HG03025 (cell line): ENCODE measurements around the gene MEIS3.
"Not testable (repeated sequence)": the region's sequence is repeated elsewhere in the genome, so short reads cannot be mapped to it uniquely, and the experiment has no call there.

Experiments used
- ATAC-seq: cut with Tn5 transposase; IDR thresholded peaks from one replicate; pipeline ENCODE4 v1.9.1; 2021; ENCODE audit warnings: mild to moderate bottlenecking, moderate library complexity; ENCODE audit not compliant: unreplicated experiment, low FRiP score

MEIS3 gene

DNA sequence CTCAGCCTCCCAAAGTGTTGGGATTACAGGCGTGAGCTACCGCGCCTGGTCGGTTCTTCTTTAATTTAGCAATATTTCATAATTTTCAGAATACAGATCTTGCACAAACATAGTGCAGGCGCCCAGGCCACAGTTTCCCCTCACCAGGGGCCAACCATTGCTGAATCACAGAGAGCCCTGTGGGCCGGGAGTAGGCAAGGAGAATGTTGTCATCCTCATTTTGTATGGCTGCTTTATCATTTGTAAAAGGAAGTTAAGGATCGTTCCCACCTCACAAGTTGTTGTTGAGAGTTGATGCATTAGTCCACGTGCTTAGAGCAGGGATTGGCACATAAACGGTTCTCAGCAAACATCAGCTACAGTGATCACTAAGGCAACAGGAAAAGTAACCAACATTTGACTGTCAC is 30.2 kb downstream of the MEIS3 start:
- no peak for ATAC-seq

DNA sequence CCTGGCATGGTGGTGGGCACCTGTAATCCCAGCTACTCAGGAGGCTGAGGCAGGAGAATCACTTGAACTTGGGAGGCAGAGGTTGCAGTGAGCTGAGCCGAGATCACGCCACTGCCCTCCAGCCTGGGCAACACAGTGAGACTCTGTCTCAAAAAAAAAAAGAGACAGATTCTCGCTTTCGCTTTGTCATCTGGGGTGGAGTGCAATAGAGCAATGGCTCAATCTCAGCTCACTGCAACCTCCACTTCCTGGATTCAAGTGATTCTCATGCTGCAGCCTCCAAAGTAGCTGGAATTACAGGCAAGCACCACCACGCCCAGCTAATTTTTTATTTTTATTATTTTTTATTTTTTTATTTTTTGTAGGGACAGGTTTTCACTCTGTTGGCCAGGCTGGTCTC is 30.6 kb downstream of the MEIS3 start:
- ATAC-seq, result not testable (repeated sequence)

DNA sequence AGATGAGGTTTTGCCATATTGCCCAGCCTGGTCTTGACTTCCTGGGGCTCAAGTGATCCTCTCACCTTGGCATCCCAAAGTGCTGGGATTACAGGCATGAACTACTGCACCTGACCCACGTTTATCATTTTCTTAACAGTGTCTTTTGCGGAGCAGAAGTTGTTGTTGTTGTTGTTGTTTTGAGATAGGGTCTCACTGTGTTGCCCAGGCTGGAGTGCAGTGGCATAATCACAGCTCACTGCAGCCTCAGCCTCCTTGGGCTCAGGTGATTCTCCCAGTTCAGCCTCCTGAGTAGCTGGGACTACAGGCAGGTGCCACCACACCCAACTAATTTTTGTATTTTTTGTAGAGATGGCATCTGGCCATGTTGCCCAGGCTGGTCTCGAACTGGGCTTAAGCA is 31.7 kb downstream of the MEIS3 start:
- ATAC-seq, result not testable (repeated sequence)

DNA sequence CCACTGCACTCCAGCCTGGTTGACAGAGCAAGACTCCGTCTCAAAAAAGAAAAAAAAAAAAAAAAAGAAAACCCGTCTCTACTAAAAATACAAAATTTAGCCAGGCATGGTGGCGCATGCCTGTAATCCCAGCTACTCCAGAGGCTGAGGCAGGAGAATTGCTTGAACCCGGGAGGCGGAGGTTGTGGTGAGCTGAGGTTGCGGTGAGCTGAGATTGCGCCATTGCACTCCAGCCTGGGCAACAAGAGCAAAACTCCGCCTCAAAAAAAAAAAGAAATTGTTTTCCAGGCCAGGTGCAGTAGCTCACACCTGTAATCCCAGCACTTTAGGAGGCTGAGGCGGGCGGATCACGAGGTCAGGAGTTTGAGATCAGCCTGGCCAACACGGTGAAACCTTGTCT is 32.7 kb downstream of the MEIS3 start:
- ATAC-seq, result not testable (repeated sequence)

DNA sequence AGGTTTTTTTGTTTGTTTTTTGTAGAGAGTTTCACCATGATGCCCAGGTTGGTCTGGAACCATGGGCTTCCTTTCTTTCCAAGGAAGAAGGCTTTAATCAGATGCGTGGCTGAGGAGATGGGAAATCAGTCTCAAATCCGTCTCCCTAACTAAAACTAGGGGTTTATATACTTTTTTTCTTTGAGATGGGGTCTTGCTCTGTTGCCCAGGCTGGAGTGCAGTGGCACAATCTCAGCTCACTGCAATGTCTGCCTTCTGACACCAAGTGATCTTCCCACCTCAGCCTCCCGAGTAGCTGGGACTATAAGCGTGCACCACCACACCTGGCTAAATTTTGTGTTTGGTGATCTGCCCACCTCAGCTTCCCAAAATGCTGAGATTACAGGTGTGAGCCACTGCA is 34.8 kb downstream of the MEIS3 start:
- ATAC-seq, result not testable (repeated sequence)

DNA sequence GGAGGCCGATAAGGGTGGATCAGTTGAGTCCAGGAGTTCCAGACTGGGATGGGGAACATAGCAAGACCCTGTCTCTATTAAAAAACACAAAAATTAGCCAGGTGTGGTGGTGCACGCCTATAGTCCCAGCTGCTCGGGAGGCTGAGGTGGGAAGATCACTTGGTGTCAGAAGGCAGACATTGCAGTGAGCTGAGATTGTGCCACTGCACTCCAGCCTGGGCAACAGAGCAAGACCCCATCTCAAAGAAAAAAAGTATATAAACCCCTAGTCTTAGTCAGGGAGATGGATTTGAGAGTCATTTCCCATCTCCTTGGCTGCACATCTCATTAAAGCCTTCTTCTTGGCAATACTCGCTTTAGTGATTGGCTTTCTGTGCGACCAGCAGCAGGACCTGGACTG is 35.4 kb downstream of the MEIS3 start:
- not testable (repeated sequence) for ATAC-seq

DNA sequence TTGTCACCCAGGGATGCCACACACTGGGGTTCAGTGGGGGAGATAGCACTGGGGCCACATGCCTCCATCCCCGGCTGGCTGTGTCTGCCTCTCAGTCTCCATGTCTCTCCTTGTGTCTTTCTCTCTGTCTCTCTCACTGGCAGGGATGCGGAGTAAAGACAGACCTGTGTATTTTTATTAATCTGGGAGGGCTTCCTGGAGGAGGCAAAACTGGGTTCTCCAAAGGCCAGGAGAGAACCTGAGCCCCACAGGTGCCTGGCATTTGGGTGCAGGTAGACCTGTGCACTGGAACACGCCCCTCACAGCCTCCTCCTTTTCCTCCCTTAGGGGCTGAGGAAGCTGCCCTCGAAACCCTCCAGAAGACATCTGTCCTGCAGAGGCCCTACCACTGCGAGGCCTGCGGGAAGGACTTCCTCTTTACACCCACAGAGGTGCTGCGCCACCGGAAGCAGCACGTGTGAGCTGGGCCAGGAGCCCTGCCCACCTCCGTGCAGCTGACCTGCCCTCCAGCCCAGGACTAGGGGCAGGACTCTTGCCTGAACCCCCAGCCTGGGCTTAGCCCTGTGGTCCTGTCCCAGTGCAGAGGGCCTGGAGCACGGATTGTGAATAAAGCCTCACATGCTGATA is 37.6 kb downstream of the MEIS3 start:
- ATAC-seq, result no peak

DNA sequence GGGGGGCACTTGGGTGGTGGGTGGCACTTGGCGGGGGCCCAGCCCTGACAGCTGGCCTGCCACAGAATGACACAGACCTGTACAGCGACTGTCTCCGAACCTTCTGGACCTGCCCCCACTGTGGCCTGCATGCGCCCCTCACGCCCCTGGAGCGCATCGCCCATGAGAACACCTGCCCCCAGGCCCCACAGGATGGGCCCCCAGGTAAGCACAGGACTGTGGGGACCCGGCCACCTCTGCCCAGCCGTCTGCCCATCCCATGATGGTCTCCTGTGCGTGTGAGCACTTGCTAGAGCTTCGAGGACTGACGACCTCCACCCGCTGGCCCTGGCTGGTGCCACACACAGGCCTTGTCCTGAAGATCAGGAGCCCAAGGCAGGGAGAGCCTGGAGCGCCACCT is 38.2 kb downstream of the MEIS3 start:
- ATAC-seq, result no peak

DNA sequence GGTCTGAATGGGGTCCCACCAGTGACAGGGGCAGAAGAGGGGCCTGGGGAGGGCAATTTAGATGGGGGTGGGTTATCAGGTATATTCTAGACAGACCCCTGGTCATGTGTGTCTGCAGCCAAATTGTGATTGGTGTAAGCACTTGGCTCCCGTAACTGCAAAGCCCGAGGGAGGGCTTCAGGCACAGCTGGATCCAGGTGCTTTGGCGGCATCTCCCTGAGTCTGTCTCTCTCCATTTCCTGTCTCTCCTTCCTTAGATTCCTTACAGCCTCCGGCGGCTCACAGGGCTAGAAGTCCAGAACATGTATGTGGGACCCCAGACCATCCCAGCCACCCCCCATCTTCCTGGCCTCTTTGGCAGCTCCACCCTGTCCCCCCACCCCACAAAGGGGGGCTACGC is 38.8 kb downstream of the MEIS3 start:
- no peak for ATAC-seq

DNA sequence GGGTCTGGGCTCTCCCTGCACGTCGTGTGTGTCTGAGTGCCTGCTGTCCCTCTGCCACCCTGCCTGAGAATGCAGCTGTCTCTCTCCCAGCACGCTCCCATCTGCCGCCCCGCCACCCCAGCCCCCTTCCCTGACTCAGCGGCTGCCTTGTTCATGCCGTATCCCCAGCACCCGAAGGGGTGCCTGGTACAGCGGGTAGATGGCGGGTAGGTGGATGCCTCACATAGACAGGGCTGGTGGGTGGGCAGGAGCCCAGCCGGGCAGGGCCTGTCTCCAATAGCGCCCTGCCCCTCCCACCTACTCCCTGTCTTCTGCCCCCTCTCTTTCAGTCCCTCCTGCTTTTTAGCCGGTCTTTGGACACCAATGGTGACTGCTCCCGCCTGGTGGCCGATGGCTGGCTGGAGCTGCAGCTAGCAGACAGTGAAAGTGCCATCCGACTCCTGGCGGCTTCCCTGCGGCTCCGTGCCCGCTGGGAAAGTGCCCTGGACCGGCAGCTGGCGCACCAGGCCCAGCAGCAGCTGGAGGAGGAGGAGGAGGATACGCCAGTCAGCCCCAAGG is 39.9 kb downstream of the MEIS3 start:
- ATAC-seq, result no peak

DNA sequence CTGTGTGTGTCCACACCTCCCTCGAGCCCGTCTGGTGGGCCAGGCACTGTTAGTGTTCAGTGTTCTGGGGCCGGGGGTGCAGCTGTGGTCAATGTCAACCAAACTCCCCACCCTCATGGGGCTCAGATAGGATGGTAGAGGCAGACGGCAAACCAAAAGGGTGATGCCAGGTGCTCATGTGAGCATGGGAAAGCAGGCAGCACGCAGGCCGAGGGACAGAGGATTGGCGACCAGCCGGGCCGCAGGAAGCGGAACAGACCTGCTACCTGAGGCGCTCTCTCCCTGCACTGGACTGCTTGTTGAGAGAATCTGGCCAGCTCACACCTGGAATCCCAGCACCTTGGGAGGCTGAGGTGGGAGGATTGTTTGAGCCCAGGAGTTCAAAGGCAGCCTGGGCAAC is 41.1 kb downstream of the MEIS3 start:
- no peak for ATAC-seq

DNA sequence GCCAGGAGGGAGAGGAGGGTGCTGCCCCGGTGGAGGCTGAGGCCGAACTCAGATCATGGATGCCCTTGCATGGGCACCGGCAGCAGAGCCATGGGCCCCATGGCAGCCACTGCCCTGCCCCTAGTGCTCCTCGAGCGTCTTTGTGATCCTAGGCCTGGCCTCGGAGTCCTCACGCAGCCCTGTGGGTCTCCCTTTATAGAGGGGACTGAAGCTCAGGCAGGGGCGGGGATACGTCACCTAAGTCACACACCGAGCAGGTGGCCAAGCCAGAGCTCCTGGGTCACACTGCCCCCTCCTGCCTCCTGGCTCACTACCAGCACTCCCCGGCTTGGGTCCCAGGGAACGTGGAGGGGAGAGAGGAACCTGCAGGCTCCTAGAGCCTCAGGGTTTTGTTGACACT is 41.5 kb downstream of the MEIS3 start:
- ATAC-seq, result no peak

DNA sequence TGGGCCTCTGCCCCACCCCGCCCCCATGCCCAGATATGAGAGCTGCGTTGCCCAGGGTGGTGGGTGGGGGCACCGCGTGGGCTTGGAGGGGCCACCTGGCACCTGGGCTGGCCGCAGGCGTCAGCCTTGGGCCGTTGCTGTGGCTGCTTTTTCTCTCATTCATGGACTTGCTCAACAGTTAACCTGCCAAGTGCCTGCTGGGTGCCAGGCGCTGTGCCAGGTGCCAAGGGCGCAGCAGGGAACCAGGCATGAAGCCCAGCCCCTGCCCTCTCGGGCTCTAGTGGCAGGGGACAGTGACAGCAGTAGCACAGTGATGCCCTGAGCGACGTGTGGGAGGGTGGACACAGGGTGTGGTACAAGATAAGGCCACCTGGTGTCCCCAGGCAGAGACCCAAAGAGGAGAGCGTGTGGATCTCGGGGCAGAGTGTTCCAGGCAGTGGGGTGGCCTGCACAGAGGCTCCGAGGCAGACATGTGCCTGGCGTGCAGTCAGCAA is 42.1 kb downstream of the MEIS3 start:
- no peak for ATAC-seq

DNA sequence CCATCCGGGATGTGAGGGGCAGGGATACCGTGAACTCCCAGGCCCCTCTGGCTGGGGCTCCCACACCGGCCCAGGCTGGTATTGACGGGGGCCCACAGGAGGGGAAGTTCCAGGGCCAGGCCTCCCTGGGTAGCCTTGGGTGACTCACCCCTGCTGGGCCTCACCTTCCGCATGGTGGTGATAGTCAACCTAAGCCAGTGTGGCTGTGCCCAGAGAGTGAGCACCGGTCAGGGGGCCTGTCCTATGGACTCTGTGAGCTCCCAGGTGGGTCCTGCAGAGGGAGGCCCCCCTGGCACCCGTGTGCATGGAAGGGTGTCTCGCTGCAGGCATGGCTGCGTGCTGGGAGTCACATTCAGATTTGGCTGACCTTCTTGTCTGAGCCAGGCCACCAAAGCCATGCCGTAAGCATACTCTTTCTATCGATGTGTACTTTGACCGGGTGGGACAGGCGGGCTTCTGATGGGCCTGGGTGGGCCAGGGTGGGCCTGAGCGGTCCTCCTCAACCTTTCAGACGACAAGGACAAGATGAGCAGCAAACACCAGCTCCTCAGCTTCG is 42.7 kb downstream of the MEIS3 start:
- ATAC-seq, result no peak

DNA sequence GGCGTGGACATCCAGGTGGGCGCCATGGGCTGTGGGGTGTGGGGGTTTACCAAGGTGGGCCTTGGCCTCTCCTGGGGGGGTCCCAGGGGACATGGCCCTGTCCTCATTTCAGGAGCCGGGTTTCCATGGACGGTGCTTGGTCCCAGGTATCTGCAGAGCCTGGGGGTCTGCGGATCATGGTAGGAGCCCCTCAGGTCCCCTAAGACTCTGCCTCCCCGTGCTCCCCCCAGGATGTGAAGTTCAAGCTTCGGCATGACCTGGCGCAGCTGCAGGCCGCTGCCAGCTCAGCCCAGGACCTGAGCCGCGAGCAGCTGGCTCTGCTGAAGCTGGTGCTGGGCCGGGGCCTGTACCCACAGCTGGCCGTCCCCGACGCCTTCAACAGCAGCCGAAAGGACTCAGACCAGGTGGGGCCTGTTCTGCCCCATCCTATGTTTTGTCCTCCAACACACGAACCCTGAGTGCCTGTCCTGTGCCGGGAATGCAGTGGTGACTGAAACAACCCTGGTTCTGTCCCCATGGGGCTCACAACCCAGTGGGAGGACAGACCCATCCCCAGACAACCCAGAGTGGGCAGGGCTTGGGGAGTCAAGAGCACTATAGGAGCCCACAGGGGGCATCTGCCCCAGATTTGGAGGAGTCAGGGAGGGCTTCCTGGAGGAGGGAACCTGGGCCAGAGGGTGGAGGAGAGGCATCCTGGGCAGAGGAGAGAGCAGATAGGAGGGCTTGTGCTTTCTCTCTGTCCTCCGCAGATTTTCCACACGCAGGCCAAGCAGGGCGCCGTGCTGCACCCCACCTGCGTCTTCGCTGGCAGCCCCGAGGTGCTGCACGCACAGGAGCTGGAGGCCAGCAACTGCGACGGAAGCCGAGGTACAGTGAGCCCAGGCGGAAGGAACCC is 43.4 kb downstream of the MEIS3 start:
- no peak for ATAC-seq

DNA sequence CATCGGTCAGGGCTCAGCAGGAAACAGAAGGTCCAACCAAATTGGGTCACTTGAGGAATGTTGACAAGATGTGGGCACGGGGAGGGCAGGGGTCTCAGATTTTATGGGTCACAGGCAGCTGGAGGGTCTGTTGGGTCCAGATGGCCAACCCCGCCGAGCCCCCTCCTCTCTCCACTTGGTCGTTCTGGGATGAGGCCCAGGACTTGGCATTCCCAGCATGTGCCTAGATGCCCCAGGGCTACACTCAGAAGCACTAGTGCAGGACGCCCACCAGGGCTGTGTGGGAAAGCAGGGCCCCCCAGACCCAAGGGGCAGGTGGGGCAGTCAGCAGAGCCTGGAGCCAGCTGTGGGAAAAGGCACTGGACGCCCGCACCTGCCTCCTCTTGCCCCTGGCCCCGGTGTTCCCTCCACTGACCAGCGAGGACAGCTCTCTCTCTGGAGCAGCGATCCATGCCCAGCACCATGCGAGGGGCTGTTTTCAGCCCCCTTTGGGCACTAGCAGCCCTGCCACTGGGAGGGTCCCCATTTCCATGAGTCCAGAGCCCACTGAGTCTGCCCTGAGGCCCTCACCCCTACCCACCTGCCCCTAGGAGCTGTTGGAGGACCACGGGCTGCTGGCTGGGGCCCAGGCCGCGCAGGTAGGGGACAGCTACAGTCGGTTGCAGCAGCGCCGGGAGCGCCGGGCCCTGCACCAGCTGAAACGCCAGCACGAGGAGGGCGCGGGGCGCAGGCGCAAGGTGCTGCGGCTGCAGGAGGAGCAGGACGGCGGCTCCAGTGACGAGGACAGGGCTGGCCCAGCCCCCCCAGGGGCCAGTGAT is 44.2 kb downstream of the MEIS3 start:
- ATAC-seq, result no peak

DNA sequence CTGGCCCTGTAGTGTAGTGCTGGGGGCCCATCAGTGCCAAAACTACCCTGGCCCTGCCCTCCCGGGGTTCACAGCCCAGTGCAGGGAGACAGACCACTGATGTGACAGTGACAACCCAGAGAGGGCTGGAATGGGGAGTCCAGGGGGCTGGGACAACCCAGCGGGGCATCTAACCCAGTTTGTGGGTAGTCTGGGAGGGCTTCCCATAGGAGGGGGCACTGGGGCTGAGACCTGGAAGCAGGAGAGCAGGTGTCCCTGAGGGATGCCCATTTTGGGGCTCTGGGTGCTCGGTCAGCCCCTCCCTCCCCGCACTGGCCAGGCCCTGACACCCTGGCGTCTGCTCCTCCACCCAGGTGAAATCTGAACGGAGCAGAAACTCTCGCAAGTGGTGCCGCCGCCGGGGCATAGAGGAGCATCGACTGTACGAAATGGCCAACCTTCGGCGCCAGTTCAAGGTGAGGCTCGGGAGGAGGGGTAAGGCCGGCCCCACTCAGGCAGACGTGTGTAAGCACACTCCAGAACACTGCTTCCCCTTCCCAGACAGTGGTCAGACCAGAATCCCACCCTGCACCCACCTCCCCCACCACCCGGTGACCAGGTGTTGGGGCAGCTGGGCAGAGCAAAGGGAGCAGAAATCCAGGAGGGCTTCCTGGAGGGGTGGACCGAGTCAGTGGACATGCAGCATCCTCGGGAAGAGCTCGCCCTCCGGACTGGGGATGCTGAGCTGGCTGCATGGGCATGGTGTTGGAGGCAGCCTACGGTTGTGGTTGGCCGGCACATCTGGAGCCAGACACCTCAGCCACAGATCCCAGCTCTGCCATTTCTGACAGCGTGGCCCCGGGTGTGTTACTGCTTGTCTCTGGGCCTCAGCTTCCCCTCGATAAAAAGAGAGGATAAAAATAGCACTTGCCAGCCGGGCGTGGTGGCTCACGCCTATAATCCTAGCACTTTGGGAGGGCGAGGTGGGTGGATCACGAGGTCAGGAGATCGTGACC is 45.8 kb downstream of the MEIS3 start:
- ATAC-seq, result no peak

DNA sequence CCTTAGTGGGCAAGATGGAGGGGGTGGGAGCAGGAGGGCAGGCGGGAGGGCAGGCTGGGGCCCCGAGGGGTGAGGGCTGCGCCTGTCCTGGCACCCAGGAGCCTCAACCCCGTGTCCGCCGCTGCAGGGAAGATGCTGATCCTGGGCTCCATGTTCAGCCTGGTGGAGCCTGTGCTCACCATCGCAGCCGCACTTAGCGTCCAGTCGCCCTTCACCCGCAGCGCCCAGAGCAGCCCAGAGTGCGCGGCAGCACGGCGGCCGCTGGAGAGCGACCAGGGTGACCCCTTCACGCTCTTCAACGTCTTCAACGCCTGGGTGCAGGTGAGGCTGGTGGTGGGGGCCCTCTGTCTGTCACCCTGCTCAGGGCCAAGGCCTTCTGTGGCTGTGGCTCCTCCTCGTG is 46.7 kb downstream of the MEIS3 start:
- no peak for ATAC-seq

DNA sequence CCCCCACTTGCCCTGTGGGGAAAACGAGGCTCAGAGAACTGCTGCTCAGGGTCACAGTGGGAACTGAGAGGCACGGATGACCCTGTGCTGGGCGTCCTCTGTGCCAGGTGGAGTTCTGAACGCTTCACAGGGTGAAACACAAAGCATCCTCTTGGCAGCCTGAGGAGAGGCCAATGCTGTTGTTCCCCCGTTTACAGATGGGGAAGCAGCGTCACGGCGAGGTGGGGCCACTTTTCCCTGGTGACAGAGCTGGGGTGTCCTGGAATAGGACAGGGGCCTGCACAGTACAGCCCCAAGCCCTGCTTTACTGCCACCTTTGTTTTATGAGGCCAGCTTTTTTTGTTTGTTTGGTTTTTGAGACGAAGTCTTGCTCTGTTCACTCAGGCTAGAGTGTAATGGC is 48.1 kb downstream of the MEIS3 start:
- no peak for ATAC-seq
